ENCODE data around the gene HSF2BP. TPM values are rescaled to one million over a fixed set of nuclear protein-coding genes. Genes with fewer than 3 reads are reported as not detected.

The HSF2BP gene
- total and polyA plus RNA-seq, 2 of the 8 experiments (the other 6 are each of a cell fraction or from before 2014, with no cell fraction given), result 0.51 to 0.93 TPM

DNA sequence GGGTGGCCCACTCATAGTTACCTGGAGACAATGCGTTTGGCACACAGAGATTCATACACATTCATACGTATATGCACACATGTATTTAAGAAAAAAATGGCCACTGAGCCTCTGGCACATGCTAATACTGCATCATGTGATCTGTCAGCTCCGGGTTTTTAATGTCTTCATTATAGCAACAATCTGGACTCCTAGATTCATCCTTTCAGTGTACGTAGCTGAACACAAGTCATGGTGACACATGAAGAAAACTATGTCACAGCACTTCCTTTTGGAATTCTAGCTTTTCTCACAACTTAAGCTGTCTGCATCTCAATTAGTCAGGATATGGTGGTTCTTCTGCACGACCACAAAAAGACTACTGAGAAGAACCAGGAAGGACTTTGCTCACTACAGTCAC, 24.7 kb downstream of the HSF2BP start (continued):
- TF ChIP-seq, protein P1, sequence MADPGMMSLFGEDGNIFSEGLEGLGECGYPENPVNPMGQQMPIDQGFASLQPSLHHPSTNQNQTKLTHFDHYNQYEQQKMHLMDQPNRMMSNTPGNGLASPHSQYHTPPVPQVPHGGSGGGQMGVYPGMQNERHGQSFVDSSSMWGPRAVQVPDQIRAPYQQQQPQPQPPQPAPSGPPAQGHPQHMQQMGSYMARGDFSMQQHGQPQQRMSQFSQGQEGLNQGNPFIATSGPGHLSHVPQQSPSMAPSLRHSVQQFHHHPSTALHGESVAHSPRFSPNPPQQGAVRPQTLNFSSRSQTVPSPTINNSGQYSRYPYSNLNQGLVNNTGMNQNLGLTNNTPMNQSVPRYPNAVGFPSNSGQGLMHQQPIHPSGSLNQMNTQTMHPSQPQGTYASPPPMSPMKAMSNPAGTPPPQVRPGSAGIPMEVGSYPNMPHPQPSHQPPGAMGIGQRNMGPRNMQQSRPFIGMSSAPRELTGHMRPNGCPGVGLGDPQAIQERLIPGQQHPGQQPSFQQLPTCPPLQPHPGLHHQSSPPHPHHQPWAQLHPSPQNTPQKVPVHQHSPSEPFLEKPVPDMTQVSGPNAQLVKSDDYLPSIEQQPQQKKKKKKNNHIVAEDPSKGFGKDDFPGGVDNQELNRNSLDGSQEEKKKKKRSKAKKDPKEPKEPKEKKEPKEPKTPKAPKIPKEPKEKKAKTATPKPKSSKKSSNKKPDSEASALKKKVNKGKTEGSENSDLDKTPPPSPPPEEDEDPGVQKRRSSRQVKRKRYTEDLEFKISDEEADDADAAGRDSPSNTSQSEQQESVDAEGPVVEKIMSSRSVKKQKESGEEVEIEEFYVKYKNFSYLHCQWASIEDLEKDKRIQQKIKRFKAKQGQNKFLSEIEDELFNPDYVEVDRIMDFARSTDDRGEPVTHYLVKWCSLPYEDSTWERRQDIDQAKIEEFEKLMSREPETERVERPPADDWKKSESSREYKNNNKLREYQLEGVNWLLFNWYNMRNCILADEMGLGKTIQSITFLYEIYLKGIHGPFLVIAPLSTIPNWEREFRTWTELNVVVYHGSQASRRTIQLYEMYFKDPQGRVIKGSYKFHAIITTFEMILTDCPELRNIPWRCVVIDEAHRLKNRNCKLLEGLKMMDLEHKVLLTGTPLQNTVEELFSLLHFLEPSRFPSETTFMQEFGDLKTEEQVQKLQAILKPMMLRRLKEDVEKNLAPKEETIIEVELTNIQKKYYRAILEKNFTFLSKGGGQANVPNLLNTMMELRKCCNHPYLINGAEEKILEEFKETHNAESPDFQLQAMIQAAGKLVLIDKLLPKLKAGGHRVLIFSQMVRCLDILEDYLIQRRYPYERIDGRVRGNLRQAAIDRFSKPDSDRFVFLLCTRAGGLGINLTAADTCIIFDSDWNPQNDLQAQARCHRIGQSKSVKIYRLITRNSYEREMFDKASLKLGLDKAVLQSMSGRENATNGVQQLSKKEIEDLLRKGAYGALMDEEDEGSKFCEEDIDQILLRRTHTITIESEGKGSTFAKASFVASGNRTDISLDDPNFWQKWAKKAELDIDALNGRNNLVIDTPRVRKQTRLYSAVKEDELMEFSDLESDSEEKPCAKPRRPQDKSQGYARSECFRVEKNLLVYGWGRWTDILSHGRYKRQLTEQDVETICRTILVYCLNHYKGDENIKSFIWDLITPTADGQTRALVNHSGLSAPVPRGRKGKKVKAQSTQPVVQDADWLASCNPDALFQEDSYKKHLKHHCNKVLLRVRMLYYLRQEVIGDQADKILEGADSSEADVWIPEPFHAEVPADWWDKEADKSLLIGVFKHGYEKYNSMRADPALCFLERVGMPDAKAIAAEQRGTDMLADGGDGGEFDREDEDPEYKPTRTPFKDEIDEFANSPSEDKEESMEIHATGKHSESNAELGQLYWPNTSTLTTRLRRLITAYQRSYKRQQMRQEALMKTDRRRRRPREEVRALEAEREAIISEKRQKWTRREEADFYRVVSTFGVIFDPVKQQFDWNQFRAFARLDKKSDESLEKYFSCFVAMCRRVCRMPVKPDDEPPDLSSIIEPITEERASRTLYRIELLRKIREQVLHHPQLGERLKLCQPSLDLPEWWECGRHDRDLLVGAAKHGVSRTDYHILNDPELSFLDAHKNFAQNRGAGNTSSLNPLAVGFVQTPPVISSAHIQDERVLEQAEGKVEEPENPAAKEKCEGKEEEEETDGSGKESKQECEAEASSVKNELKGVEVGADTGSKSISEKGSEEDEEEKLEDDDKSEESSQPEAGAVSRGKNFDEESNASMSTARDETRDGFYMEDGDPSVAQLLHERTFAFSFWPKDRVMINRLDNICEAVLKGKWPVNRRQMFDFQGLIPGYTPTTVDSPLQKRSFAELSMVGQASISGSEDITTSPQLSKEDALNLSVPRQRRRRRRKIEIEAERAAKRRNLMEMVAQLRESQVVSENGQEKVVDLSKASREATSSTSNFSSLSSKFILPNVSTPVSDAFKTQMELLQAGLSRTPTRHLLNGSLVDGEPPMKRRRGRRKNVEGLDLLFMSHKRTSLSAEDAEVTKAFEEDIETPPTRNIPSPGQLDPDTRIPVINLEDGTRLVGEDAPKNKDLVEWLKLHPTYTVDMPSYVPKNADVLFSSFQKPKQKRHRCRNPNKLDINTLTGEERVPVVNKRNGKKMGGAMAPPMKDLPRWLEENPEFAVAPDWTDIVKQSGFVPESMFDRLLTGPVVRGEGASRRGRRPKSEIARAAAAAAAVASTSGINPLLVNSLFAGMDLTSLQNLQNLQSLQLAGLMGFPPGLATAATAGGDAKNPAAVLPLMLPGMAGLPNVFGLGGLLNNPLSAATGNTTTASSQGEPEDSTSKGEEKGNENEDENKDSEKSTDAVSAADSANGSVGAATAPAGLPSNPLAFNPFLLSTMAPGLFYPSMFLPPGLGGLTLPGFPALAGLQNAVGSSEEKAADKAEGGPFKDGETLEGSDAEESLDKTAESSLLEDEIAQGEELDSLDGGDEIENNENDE (IDR thresholded peaks at IDR 0.05; ENCODE audit: insufficient replicate concordance, low read length), result no peak
- no peak for TF ChIP-seq HDAC6 (IDR thresholded peaks at IDR 0.05; ENCODE audit: low read depth, low read length)
- no peak for TF ChIP-seq CHD2 (IDR thresholded peaks at IDR 0.05; ENCODE audit: low read length)
- TF ChIP-seq EZH2 (IDR thresholded peaks at IDR 0.05; ENCODE audit: low read depth, low read length, severe bottlenecking), result no peak
- TF ChIP-seq TAF1 (IDR thresholded peaks at IDR 0.05; ENCODE audit: low read depth, low read length), result no peak
- TF ChIP-seq HDAC2 (IDR thresholded peaks at IDR 0.05; ENCODE audit: borderline replicate concordance in 1 of 2, low read depth in 2 of 2, low read length in 2 of 2), result no peak
- no peak for TF ChIP-seq CEBPB (IDR thresholded peaks at IDR 0.05; ENCODE audit: low read depth, low read length)
- TF ChIP-seq POLR2A (IDR thresholded peaks at IDR 0.05; ENCODE audit: control extremely low read depth in 1 of 2, low read depth in 2 of 2, low read length in 2 of 2), result no peak
- no peak for TF ChIP-seq KDM4A (IDR thresholded peaks at IDR 0.05; ENCODE audit: low read depth, low read length, severe bottlenecking)
